PFSK-1 (cell line): ENCODE measurements around the gene HP1BP3.

Experiments used
- FOXP2 ChIP-seq: optimal IDR thresholded peaks from 2 replicates; pipeline ENCODE3; 2011; ENCODE audit warnings: borderline replicate concordance, control low read depth, inconsistent platforms; ENCODE audit not compliant: insufficient read depth; ENCODE audit errors: extremely low read length, extremely low read depth
- POLR2AphosphoS5 ChIP-seq: IDR thresholded peaks from 2 replicates; pipeline ENCODE4 v1.6.1; 2012; ENCODE audit warnings: low read depth, mild to moderate bottlenecking, control low read depth, low read length, moderate library complexity
- REST ChIP-seq, 2 experiments: IDR thresholded peaks; 2 replicates each; pipeline versions ENCODE4 v1.6.1 to v1.8.0; 2011 to 2012; ENCODE audit warnings: low read depth in 2 of 2, low read length in 2 of 2, control low read depth in 1 of 2, inconsistent platforms in 1 of 2, mild to moderate bottlenecking in 1 of 2, moderate library complexity in 1 of 2; ENCODE audit not compliant: insufficient read depth in 1 of 2
- SIN3A ChIP-seq: IDR thresholded peaks from 2 replicates; pipeline ENCODE4 v1.6.1; 2012; ENCODE audit warnings: mild to moderate bottlenecking, low read length, moderate library complexity, borderline replicate concordance; ENCODE audit not compliant: insufficient read depth
- TAF1 ChIP-seq: IDR thresholded peaks from 2 replicates; pipeline ENCODE4 v1.6.1; 2012; ENCODE audit warnings: low read length, control low read depth, borderline replicate concordance; ENCODE audit not compliant: insufficient read depth

HP1BP3 gene

GRCh38 chr1:20829946-20830345 lies 42.8 kb upstream of the HP1BP3 start:
- TF ChIP-seq FOXP2, result no peak
- TF ChIP-seq POLR2AphosphoS5, result no peak
- TF ChIP-seq TAF1, result no peak
- TF ChIP-seq REST (IDR thresholded peaks at IDR 0.05; ENCODE audit: insufficient read depth in 1 of 2, low read depth in 2 of 2, low read length in 2 of 2), result no peak
- TF ChIP-seq SIN3A, result no peak

- TF ChIP-seq TAF1 (no peak), REST (IDR thresholded peaks at IDR 0.05; ENCODE audit: insufficient read depth in 1 of 2, low read depth in 2 of 2, low read length in 2 of 2) (no peak), FOXP2 (no peak), POLR2AphosphoS5 (no peak), SIN3A (no peak)
These were observed 42.4 kb upstream of the HP1BP3 start for GRCh38 chr1:20829531-20829930.

- TF ChIP-seq TAF1 (no peak), FOXP2 (no peak), SIN3A (no peak), REST (IDR thresholded peaks at IDR 0.05; ENCODE audit: insufficient read depth in 1 of 2, low read depth in 2 of 2, low read length in 2 of 2) (no peak), POLR2AphosphoS5 (no peak)
These were observed 36.7 kb upstream of the HP1BP3 start for GRCh38 chr1:20823845-20824244.

GRCh38 chr1:20821466-20821865 lies 34.4 kb upstream of the HP1BP3 start:
- TF ChIP-seq SIN3A (no peak), POLR2AphosphoS5 (no peak), TAF1 (no peak), REST (IDR thresholded peaks at IDR 0.05; ENCODE audit: insufficient read depth in 1 of 2, low read depth in 2 of 2, low read length in 2 of 2) (no peak), FOXP2 (no peak)

GRCh38 chr1:20819818-20820217 lies 32.7 kb upstream of the HP1BP3 start:
- TF ChIP-seq REST (IDR thresholded peaks at IDR 0.05; ENCODE audit: insufficient read depth in 1 of 2, low read depth in 2 of 2, low read length in 2 of 2) (no peak), SIN3A (no peak), TAF1 (no peak), POLR2AphosphoS5 (no peak), FOXP2 (no peak)
